GM12878 (cell line): ENCODE results near the gene OR56B1. TPM values are rescaled to one million over a fixed set of nuclear protein-coding genes. Genes with fewer than 3 reads are reported as not detected.
A peak's percentile ranks its signal among the peaks of the same experiment; 100 is the strongest.

Source experiments
- ATAC-seq: fragments of 200-7000 bp; cut with Tn5 transposase; 3 replicates; pipeline ENCODE4 v1.9.1; 2020; ENCODE audit warnings: mild to moderate bottlenecking, moderate library complexity
- BruUV-seq: library from RNA; stranded (reverse); fragments of 400-500 nt; replicated peaks from 2 replicates; lab custom pipeline; 2021; lab: Mats Ljungman, UMichigan
- CTCF ChIA-PET: fragments of 300-600 bp; sonication (Branson Sonifier 250); formaldehyde crosslinking; extraction: SDS; loops from one replicate; lab custom pipeline; 2021; ENCODE audit warnings: inconsistent platforms; lab: Yijun Ruan, JAX
- POLR2A ChIA-PET: fragments of 350-600 bp; formaldehyde crosslinking; extraction: SDS; loops from one replicate; lab custom pipeline; 2021; ENCODE audit warnings: inconsistent platforms; lab: Charles Lee
- RAD21 ChIA-PET: fragments of 300-600 bp; sonication (Branson Sonifier 250); formaldehyde crosslinking; loops from one replicate; lab custom pipeline; 2023; ENCODE audit warnings: antibody characterized with exemption; ENCODE audit not compliant: unreplicated experiment; lab: Charles Lee
- SMC1A ChIA-PET: fragments of 300-600 bp; sonication (Branson Sonifier 250); formaldehyde crosslinking; loops from one replicate; lab custom pipeline; 2023; ENCODE audit not compliant: unreplicated experiment, uncharacterized antibody; lab: Charles Lee
- DNase-seq: peaks from one replicate; pipeline ENCODE4 v3.0.0-alpha.2; 2011; ENCODE audit warnings: low read depth, low spot score
- FAIRE-seq: peaks from 3 replicates; lab custom pipeline; 2011; peaks lifted over from hg19 to GRCh38; lab: Jason Lieb, UNC
- H2AFZ ChIP-seq: 2 replicates; pipeline ENCODE4 v1.6.0; 2011; ENCODE audit warnings: low read depth, low read length, control low read depth; ENCODE audit not compliant: control insufficient read depth
- H3K27ac ChIP-seq: 2 replicates; pipeline ENCODE4 v1.5.1; 2011; ENCODE audit warnings: control low read depth; ENCODE audit not compliant: control insufficient read depth, insufficient read depth
- H3K27me3 ChIP-seq, 2 experiments: replicated peaks in 1 of 2; 2 replicates each; pipeline versions ENCODE4 v1.6.0 to v1.6.1; 2011; ENCODE audit warnings: low read length in 1 of 2; ENCODE audit not compliant: control insufficient read depth in 2 of 2, insufficient read depth in 2 of 2
- H3K36me3 ChIP-seq, 2 experiments: 2 replicates each; pipeline ENCODE4 v1.5.1; 2011; ENCODE audit warnings: low read length in 1 of 2; ENCODE audit not compliant: control insufficient read depth in 2 of 2, insufficient read depth in 2 of 2
- H3K4me1 ChIP-seq: 2 replicates; pipeline ENCODE4 v1.6.1; 2011; ENCODE audit warnings: mild to moderate bottlenecking, low read length, moderate library complexity, mixed read lengths; ENCODE audit not compliant: control insufficient read depth, insufficient read depth
- H3K4me2 ChIP-seq: 2 replicates; pipeline ENCODE4 v1.6.0; 2011; ENCODE audit warnings: control low read depth; ENCODE audit not compliant: control insufficient read depth, insufficient read depth
- H3K4me3 ChIP-seq: fragments of 200-600 bp; sonication (generic); 2 replicates; pipeline ENCODE4 v1.5.1; 2016
- H3K79me2 ChIP-seq: 2 replicates; pipeline ENCODE4 v1.6.0; 2011; ENCODE audit warnings: low read length; ENCODE audit not compliant: control insufficient read depth, insufficient read depth
- H3K9ac ChIP-seq: 2 replicates; pipeline ENCODE4 v1.8.0; 2011; ENCODE audit warnings: low read length, control low read depth, mixed read lengths; ENCODE audit not compliant: control insufficient read depth, insufficient read depth
- H3K9me3 ChIP-seq: replicated peaks from 3 replicates; pipeline ENCODE4 v1.5.1; 2011; ENCODE audit warnings: mild to moderate bottlenecking, low read length; ENCODE audit not compliant: control insufficient read depth, insufficient read depth
- H4K20me1 ChIP-seq: 2 replicates; pipeline ENCODE4 v1.6.0; 2011; ENCODE audit not compliant: control insufficient read depth, insufficient read depth
- JUNB ChIP-seq: IDR thresholded peaks from 2 replicates; pipeline ENCODE4 v1.6.1; 2016; ENCODE audit warnings: antibody characterized with exemption, mild to moderate bottlenecking
- NFYA ChIP-seq: IDR thresholded peaks from 2 replicates; pipeline ENCODE4 v1.6.1; 2011; ENCODE audit warnings: low read depth, mild to moderate bottlenecking, low read length, improper control_type of control experiment, borderline replicate concordance
- PAX8 ChIP-seq: fragments of 450-650 bp; IDR thresholded peaks from 2 replicates; pipeline ENCODE4 v1.6.1; 2017; ENCODE audit warnings: mild to moderate bottlenecking, moderate library complexity
- PRDM15 ChIP-seq: fragments of 450-650 bp; formaldehyde crosslinking; IDR thresholded peaks from 2 replicates; pipeline ENCODE4 v1.4.0; 2020; ENCODE audit warnings: mild to moderate bottlenecking, moderate library complexity
- RUNX3 ChIP-seq: IDR thresholded peaks from 2 replicates; pipeline ENCODE4 v1.6.1; 2012; ENCODE audit warnings: low read length, inconsistent platforms
- TAF1 ChIP-seq: IDR thresholded peaks from 2 replicates; pipeline ENCODE4 v1.6.1; 2011; ENCODE audit warnings: mild to moderate bottlenecking, low read depth, low read length, borderline replicate concordance
- TCF7 ChIP-seq: IDR thresholded peaks from 2 replicates; pipeline ENCODE4 v1.6.1; 2014; ENCODE audit warnings: antibody characterized with exemption, borderline replicate concordance
- ZBTB40 ChIP-seq: fragments of 450-650 bp; IDR thresholded peaks from 2 replicates; pipeline ENCODE4 v1.6.1; 2016; ENCODE audit warnings: mild to moderate bottlenecking, moderate library complexity, borderline replicate concordance
- ZNF207 ChIP-seq: fragments of 450-650 bp; IDR thresholded peaks from 2 replicates; pipeline ENCODE4 v1.6.1; 2014; ENCODE audit warnings: antibody characterized with exemption, mild to moderate bottlenecking, borderline replicate concordance
- ZZZ3 ChIP-seq: IDR thresholded peaks from 2 replicates; pipeline ENCODE4 v1.6.1; 2011; ENCODE audit warnings: low read depth; ENCODE audit not compliant: control insufficient read depth, insufficient read length
- WGBS: methylation state at CpG from one replicate; pipeline ENCODE4 v1.1.6; 2016; ENCODE audit warnings: low lambda C conversion rate; ENCODE audit not compliant: insufficient replicate concordance, insufficient coverage; ENCODE audit errors: missing lambda C conversion rate; 5-methylcytosine and 5-hydroxymethylcytosine counted together
- in situ Hi-C: fragments of 300-500 bp; cut with MboI; formaldehyde crosslinking; loops from 9 replicates; pipeline ENCODE4 v1.14.3; 2018; ENCODE audit warnings: mixed read lengths
- intact Hi-C: fragments of 100-400 bp; cut with micrococcal nuclease; formaldehyde crosslinking; loops from one replicate; pipeline ENCODE4 v1.14.2; 2022; ENCODE audit not compliant: unreplicated experiment
- polyA plus RNA-seq, 11 experiments: library from polyadenylated mRNA; depleted of rRNA in 4 of 11; unstranded in 6 of 11; stranded (reverse) in 5 of 11; fragments of >200 nt; fragmentation: Nextera tagmentation in 4 of 11; fragmentation: Illumina TruSeq in 1 of 11; extraction: Ambion mirVana in 4 of 11; extraction: Trizol in 1 of 11; gene quantifications; 1 replicate in 1 of 11; 2 replicates in 10 of 11; pipeline versions ENCODE4 v1.2.1 to v1.2.3, GENCODE V29; 2011 to 2016; ENCODE audit warnings: inconsistent platforms in 2 of 11, missing spikeins in 2 of 11, low read depth in 1 of 11
- total RNA-seq, 4 experiments: library from RNA; depleted of rRNA in 3 of 4; stranded (reverse); fragments of >200 nt in 3 of 4; fragmentation: Illumina TruSeq in 1 of 4; extraction: Trizol in 1 of 4; gene quantifications; 2 replicates each; pipeline versions ENCODE4 v1.2.1 to v1.2.3, GENCODE V29; 2013 to 2021

OR56B1 gene
- total and polyA plus RNA-seq, 10 of the 15 experiments (the other 5 are each of a cell fraction or from before 2014, with no cell fraction given) = 0.04 to 0.71 (median 0.36) TPM; not detected in 3

GRCh38 chr11:5703741-5704536, 32.3 kb upstream of the OR56B1 start (continued):
- peak; percentile 23; the same call in 1 of the 2 replicates for TF ChIP-seq RUNX3

- TSS peak; percentile 2 for BruUV-seq
- in situ Hi-C loops (loop anchor here (10.0 kb wide), 1 partner anchor 1029 kb away; no protein-coding TSS in a partner anchor), intact Hi-C loops (no loop called here)
- H3K4me1 ChIP-seq = peaks cover 3% of the 10 kb centered on the region; the same call in 1 of the 2 replicates
- H3K4me2 ChIP-seq = no peak overlapping the region
- peaks cover 2 to 58% of the 10 kb centered on the region in 2 experiments for H3K36me3 ChIP-seq
- H3K9me3 ChIP-seq = peaks cover 7% of the 10 kb centered on the region
- DNase-seq = no peak
- RAD21 ChIA-PET = interaction anchor here (0.8 to 1.0 kb wide), 3 partner anchors 17 to 185 kb away, joined by 3 read pairs; partner anchors contain the start of gene TRIM5
- H2AFZ ChIP-seq = no peak overlapping the region
- TF ChIP-seq NFYA (no peak), PAX8 (no peak), ZNF207 (no peak), ZZZ3 (no peak), TAF1 (no peak), TCF7 (no peak), RUNX3 (no peak), ZBTB40 (no peak), JUNB (no peak), PRDM15 (CRISPR knock-in tag) (no peak)
- CTCF ChIA-PET = interaction anchor here (1.3 to 1.9 kb wide), 3 partner anchors 15 to 100 kb away, joined by 3 to 11 read pairs (median 4); partner anchors contain the start of gene TRIM5
- POLR2A ChIA-PET = interaction anchor here (1.0 to 1.7 kb wide), 2 partner anchors 12 to 21 kb away, joined by 4 to 11 read pairs; partner anchors contain the start of gene TRIM5
- peaks cover 25% of the 10 kb centered on the region for H3K79me2 ChIP-seq
- 99% methylated on average over 4 of the region's 4 CpGs for WGBS
- H4K20me1 ChIP-seq = no peaks in the 10 kb centered on the region
- H3K27me3 ChIP-seq = no peaks in the 10 kb centered on the region
- ATAC-seq = no peak
- no peak overlapping the region for H3K9ac ChIP-seq
- FAIRE-seq = no peak
- no peak overlapping the region for H3K27ac ChIP-seq
- no peak overlapping the region for H3K4me3 ChIP-seq
- SMC1A ChIA-PET = interaction anchor here (1.0 to 7.3 kb wide), 4 partner anchors 8 to 27 kb away, joined by 3 to 96 read pairs (median 11); partner anchors contain the start of genes TRIM22 and TRIM5
These were observed 30.6 kb upstream of the OR56B1 start for GRCh38 chr11:5705688-5706087.
